NCI-H748 (cell line): ENCODE data around the gene XKR7.
A peak's percentile ranks its signal among the peaks of the same experiment; 100 is the strongest.
"Not testable (repeated sequence)": the region's sequence is repeated elsewhere in the genome, so short reads cannot be mapped to it uniquely, and the experiment has no call there.

ENCODE experiments used
- DNase-seq: peaks from one replicate; lab custom pipeline; 2025; ENCODE audit not compliant: unreplicated experiment; lab: John Stamatoyannopoulos, UW

The XKR7 gene

DNA sequence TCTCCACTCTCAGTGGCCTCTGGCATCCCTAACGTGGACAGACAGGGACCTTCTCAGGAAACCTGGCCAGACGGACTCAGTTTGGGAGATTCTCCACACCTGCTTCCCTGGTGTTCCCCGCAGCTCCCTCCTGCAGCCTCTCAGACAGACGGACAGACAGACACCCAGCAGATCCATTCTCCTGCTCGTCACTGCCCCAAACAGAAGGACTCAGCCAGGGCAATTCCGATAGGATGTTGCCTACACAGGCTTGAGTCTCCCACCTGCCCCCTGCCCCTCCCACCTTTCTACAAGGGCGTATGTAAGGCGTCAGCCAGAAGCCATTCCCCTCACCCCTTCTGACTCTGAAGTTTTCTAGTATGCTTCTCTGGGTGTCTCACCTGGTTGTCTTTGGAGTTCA is 42.7 kb downstream of the XKR7 start:
- peak; percentile 6 for DNase-seq

DNA sequence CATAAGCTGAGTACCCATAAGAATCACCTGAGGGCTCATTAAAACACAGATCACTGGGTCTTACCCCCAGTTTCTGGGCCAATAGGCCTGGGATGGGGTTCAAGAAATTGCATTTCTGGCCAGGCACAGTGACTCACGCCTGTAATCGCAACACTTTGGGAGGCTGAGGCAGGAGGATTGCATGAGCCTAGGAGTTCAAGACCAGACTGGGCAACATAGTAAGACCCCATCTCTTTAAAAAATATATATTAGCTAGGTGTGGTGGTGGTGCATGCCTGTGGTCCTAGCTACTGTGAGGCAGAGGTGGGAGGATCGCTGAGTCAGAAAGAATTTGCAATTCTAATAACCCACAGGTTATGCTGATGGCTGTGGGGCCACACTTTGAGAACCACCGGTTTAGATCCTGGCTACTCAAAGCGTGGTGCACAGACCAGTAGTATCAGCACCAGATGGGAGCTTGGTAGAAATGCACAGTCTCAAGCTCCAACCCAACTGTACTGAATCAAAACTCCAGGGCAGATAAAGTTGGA is 44.3 kb downstream of the XKR7 start:
- no peak for DNase-seq

DNA sequence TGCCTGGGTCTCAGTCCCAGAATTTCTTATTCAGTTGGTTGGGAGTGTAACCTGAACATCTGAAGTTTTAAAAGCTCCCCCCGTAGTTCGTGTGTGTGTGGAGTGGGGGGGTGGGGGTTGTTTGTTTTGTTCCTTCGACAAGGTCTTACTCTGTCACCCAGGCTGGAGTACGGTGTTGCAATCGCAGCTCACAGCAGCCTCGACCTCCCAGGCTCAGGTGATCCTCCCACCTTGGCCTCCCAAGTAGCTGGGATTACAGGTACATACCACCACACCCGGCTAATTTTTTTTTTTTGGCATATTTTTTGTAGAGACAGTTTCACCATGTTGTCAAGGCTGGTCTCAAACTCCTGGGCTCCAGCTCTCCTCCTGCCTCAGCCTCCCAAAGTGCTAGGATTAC is 45.4 kb downstream of the XKR7 start:
- no peak for DNase-seq

DNA sequence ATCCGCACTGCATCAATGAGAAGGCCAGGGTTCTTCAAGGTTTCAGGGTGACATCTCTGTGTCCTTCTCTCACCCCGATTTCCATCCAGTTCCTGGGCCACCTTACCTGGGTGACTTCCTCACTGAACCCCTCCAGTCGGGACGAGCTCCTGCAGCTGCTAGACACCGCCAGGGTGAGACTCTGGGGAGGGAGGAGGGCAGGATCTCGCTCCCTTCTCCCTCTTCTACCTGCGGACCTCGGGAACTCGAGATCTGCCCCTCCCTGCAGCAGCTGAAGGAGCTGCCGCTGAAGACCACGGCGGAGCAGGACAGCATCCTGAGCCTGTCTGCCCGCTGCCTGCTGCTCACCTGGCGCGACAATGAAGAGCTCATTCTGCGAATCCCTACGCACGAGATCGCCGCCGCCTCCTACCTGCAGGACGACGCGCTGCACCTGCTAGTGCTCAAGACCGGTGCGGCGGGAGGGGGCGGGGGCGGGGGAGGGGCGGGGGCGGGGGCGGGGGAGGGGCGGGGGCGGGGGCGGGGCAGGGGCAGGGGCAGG is 49.8 kb downstream of the XKR7 start:
- peak; percentile 98 for DNase-seq

DNA sequence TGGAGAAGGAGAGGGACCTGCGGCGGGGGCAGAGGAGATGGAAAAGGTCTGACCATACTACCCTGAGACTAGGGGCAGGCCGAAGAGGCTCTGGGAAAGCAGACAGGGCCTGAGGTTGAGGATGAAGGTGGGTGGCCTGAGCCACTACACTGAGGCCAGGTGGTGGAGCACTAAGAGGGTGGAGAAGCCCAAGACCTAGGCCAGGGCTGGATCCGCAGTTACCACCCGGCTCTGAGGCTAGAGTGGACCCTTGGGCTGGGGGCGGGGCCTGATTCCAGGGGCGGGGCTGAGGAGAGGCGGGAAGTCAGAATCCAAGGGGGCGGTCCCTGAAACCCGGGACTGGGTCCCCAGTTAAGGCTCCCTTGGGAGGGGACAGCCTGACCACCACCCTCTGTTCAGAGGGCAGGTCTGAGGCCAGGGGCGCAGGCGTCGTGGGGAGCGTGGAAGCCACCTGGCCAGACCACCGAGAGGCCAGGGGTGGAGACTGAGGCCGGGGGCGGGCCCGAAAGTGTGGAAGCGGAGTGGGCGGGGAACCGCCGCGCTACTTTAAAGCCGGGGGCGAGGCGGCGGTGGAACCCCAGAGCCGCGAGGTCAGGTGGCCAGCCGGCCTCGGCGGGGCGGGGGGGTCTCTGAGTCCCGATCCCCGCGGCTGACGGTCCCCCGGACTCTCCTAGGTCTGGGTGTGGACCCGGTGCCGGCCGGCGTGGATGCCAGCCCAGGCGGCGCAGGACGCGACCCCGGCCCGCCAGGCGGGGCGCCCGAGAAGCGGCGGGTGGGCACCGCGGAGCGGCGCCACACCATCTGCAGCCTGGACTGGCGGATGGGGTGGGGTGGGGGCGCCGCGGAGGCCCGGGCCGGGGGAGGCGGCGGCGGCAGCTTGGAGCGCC is 50.6 kb downstream of the XKR7 start:
- peak; percentile 93 for DNase-seq

DNA sequence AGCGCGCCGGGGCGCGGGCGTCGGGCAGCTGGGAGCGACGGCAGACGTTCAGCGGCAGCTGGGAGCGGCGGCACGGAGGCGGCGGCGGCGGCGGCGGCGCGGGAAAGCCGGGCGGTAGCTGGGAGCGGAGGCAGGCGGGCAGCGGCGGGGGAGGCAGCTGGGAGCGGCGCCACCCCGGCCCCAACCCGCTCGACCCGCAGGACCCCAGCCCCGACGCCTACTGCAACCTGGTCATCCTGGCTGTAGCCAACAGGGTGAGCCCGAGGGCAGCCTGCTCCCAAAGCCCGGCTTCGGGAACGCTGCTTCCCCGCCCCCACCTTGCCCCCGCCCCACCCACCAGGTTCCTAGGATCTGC is 51.2 kb downstream of the XKR7 start:
- peak; percentile 73 for DNase-seq

DNA sequence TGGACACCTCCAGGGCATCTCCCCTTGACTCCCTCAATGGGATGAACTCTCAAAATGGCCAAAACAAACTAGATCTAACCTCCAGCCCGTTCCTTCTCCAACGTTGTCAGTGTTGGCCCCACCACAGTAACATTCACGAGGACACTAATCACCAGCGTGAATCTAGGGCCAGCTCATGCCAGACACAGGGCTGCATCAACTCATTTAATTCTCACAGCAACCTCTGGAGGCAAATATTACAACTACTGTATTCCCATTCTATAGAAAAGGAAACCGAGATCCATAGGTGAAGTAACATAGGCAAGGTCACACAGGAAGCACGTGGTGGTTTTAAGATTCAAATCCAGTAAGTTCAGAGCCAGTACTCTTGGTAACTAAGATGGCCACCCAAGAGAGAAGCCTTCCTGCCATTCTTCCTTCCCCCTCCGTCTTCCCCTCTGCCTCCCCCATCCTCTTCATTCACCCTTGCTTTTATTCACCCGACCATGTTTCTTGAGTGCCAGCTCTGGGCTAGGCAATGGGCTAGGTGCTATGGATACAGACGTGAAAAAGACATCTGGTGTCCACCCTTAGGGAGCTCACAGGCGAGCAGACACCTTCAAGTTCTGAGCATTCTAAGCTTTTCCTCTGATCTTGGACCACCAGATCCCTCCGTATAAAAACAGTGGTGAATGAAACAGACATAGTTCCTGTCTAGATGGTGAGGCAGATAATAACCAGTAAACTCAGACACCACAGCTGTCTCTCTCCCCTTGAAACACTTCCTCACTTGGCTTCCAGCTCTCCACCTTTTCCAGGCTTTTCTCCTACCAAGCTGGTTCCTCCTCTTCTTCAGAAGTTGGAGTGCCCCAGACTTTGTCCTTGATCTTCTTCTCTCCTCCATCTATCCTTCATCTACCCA is 51.9 kb downstream of the XKR7 start:
- no peak for DNase-seq

DNA sequence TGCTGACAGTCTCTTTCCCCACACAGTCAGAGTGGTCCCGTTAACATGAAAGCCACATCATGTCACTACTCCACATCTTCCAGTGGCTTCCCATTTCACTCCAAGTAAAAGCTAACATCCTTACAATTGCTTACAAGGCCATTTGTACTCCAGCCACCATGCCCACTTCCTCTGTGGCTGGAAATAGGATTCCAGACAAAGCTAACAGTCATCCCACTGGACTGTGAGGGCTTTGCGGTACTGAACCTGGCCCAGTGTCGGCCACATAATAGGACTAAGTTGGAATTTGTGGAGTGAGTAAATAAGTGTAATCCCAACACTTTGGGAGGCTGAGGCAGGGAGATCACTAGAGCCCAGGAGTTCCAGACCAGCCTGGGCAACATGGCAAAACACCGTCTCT is 53.1 kb downstream of the XKR7 start:
- DNase-seq = no peak

DNA sequence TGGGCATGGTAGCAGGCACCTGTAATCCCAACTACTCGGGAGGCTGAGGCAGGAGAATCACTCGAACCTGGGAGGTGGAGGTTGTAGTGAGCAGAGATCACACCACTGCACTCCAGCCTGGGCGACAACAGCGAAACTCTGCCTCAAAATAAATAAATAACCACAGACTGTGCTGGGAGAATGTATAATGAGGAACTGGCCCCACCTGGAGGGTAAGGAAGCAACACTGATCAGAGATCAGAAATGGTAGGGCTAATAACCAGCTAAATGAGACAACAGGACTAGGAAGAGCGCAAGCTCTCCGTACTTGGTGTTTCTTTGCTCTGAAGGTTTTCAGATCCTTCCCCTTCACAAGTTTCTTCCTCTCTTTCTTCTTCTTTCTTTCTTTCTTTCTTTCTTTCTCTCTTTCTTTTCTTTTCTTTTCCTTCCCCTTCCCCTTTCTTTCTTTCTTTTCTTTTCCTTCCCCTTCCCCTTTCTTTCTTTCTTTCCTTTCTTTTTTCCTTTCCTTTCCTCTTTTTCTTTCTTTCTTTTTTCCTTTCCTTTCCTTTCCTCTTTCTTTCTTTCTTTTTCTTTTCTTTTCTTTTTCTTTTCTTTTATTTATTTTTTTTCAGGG is 56.8 kb downstream of the XKR7 start:
- no peak for DNase-seq

DNA sequence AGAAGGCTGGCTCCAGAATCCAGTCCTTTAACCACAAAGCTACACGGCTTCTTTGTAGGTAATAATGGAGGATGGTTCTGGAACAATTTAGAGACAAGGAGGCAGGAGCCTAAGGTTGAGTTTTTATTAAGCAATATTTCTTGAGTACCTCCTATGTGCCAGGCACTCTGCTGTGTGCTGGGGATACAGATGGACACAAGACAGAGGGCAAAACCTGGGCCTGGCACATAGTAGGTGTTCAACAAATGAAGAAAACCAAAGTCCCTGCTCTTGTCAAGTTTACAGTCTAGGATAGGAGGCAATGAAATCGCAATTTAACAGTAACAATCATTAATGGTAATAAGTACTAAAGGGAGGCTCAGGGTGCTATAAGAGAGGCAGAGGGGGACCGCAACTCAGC is 59.7 kb downstream of the XKR7 start:
- no peak for DNase-seq

DNA sequence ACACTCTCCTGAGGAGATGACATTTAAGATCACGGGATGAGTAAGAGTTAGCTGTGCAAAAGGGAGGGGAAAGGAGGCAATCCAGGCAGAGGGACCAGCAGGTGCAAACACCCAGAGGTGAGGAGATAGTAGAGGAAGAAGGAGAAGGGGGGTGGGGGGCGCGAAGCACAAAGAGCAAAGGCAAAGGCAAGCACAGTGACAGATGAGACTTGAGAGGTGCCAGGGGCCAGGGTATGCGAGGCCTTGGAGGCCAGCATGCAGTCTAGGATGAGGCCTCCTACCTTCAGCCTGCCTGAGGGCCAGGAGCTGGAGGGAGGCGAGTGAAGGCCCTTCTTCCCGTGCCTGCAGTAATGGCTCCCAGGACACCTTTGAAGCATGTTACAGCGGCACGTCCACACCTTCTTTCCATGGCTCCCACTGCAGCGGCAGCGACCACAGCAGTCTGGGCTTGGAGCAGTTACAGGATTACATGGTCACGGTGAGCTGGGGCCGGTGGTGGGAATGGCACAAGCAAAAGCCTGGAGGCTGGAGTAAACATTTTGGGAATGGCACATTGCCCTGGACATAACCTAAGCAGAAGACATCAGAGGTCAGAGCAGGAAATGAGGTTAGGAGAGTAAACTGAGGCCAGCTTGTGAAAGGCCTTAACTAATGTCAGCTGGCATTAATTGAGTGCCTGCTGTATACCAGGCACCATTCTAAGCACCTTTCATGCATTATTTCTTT is 60.9 kb downstream of the XKR7 start:
- DNase-seq = no peak

DNA sequence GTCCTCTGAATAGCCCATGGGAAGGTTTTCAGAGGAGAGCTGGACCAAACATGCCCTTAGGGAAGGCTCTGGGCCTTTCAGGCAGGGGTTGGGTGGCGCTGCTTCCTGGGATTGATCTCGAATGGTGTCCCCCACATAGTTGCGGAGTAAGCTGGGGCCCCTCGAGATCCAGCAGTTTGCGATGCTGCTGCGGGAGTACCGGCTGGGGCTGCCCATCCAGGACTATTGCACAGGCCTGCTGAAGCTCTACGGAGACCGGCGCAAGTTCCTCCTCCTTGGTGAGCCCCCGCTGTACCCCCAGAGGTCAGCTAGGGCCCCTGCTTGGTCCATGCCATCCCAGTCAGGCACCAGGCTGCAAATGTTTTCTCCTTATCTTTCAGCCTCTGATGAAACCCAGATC is 61.6 kb downstream of the XKR7 start:
- DNase-seq = no peak

DNA sequence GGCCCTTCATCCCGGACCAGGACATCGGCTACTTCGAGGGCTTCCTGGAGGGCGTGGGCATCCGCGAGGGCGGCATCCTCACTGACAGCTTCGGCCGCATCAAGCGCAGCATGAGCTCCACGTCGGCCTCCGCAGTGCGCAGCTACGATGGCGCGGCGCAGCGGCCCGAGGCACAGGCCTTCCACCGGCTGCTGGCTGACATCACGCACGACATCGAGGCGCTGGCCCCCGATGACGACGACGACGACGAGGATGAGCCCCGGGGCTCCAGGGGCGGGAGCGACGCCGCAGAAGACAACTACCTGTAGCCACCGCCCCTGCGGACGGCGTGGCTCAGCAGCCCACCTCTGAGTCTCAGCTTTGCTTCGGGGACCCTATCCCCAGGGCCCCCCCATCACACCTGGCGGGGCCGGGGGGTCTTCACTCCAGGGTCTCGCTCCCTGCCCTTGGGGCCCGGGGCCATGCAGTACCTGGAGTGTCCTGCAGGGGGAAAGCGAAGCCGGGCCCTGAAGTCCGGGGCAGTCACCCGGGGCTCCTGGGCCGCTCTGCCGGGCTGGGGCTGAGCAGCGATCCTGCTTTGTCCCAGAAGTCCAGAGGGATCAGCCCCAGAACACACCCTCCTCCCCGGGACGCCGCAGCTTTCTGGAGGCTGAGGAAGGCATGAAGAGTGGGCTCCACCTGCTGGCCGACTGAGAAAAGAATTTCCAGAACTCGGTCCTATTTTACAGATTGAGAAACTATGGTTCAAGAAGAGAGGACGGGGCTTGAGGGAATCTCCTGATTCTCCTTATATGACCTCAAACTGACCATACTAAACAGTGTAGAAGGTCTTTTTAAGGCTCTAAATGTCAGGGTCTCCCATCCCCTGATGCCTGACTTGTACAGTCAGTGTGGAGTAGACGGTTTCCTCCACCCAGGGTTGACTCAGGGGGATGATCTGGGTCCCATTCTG is 63.3 kb downstream of the XKR7 start:
- DNase-seq = peak; percentile 74

DNA sequence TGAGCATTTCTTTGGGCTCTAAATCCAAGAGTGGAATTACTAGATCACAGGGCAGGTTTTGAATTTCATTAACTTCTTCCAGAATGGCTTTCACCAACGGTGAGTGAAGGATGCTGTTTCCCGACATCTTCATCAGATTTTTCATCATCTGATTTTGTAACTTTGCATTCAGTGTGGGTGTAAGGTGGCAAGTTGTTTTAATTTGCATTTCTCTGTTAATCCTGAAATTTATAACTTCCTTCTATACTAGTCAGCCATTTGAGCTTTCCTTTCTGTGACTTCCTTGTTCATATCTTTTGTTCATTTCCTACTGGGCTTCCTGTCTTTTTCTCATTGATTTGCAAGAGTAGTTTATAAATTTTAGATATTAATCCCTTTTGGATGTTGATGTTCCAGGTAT is 65.4 kb downstream of the XKR7 start:
- no peak for DNase-seq

DNA sequence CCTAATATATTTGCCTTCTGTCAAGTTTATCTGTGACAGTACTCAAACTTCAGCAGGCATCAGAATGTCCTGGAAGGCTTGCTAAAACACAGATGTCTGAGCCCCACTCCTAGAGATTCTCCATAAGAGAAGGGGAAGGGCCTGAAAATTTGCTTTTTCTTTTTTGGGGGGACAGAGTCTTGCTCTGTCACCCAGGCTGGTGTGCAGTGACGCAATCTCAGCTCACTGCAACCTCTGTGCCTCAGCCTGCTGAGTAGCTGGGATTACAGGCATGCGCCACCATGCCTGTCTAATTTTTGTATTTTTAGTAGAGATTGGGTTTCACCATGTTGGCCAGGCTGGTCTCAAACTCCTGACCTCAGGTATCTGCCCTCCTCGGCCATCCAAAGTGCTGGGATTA is 65.8 kb downstream of the XKR7 start:
- not testable (repeated sequence) for DNase-seq

DNA sequence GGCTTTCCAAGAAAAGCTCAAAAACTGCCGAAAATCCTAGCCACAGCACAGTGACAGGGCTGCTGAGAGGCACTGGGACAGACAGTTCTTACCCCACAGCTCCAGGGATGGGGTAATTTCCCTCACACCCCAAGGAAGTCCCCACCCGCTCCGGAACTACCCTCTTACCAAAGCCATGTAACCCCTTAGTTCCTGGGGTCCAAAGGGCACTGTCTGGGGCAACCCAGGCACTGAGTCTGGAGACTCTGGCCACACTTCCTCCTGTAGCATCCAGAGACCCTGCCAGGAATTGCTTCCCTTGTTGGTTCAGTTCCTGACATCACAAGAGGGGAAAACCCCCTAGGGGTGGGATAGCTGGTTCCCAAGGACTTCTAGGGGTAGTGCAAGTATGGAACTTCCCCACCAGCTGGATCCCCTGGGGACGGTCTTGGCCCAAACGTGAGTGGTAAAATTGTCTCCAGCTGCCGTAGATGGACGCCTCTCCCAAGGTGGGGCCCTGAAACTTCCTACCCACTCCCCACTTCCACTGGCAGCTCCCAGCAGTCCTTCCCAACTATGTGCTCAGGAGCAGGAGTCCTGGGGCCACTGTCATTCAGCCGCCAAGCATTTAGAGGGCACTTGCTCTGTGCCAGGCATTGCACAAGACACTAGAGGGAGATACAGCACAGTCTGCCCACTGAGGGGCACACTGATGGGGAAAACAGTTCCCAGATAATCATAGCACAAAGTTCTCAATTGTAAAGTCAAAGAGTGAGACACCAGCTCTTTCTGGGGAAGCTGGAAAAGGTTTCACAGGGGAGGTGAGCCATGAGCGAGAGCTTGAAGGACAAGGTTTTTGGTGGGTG is 66.9 kb downstream of the XKR7 start:
- no peak for DNase-seq

DNA sequence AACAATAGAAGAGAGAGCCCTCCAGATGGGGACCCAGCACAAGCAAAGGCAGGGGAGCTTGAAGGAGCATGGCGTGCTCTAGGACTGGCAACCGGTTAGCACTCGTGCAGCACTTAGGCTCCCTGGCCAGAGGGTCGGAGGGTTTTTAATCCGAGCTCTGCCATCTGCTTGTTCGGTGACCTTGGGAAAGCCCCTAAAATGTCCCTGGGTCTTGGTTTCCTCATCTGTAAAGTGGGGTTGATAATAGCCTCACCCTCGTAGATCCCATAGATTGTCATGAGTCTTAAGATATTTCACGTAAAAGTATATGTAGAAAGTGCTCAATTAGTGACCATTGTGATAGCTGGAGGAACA is 67.5 kb downstream of the XKR7 start:
- no peak for DNase-seq

DNA sequence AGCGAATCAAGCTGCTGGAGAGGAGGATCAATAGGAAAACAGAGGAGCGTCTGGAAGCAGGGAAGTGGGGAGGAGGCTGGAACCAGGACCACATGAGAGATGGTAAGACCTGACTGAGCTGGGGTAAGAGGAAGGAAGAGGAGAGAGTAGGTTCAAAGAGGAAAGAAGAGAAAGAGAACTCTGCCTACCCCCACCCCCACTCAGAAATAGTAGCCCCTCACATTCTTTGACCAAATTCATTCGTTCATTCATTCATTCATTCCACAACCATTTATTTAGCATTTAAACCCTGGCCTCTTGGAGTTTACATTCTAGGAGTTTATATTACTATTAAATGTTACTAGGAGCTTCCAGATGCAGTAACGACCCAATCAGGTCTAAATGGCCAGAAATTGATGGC is 68.3 kb downstream of the XKR7 start:
- no peak for DNase-seq
